ENCODE measurements around the gene CDH5. TPM values are rescaled to one million over a fixed set of nuclear protein-coding genes. Genes with fewer than 3 reads are reported as not detected.

Gene CDH5
- polyA plus RNA-seq, 1 of the 3 experiments (the other 2 are of a cell fraction) = not detected

DNA sequence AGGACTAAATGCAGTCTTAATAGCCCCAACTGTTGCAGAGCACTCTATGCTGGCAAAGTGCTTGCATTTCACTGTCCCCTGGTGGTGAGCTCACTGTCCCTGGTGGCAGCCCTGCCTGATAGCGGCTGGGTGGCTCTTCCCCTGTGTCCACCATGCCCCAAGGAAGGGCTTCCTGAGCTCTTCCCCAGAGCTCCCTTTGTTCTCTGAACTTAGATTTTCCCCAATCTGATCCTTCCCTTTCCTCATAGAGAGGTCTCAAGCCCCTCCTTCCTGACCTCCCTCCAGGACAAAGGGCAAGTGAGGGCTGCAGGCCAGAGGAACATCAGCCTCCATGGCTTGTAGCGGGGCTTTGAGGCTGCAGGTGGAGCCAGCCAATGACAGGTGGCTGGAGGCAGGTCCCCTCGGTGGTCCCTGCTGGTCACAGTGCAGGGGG is 77.6 kb downstream of the CDH5 start:
- WGBS (ENCODE audit: low lambda C conversion rate) = 47% methylated on average over 3 of the region's 3 CpGs
- Histone ChIP-seq H3F3A (replicated peaks; ENCODE audit: insufficient read depth) (no peaks in the 10 kb centered on the region), H2AFZ (ENCODE audit: low read depth) (no peak overlapping the region), H3K36me3 (replicated peaks in 1 of 2; ENCODE audit: control insufficient read depth in 1 of 2, insufficient read depth in 2 of 2, low read length in 1 of 2) (no peaks in the 10 kb centered on the region), H3K9me2 (no peaks in the 10 kb centered on the region), H3K9me3 (no peaks in the 10 kb centered on the region), H3K4me1 (ENCODE audit: control insufficient read depth in 1 of 2, insufficient read depth in 2 of 2, low read depth in 1 of 2, low read length in 1 of 2) (peaks cover 0 to 3% of the 10 kb centered on the region in 2 experiments; a peak in 1 of 4 replicates), H3K79me2 (ENCODE audit: insufficient read depth) (no peaks in the 10 kb centered on the region), H3K9ac (no peak overlapping the region), H3K27me3 (ENCODE audit: insufficient read depth) (peaks cover 6% of the 10 kb centered on the region; the same call in 1 of the 2 replicates), H3K4me2 (no peak overlapping the region), H3K27ac (ENCODE audit: low read depth in 2 of 2, low read length in 1 of 2) (no peak overlapping the region), H4K20me1 (ENCODE audit: insufficient read depth) (no peaks in the 10 kb centered on the region), H3K4me3 (ENCODE audit: low read depth in 2 of 2, low read length in 1 of 2) (no peak overlapping the region)
- POLR2A ChIA-PET = no interaction called here
- no peak for DNase-seq
- TF ChIP-seq, protein P1, sequence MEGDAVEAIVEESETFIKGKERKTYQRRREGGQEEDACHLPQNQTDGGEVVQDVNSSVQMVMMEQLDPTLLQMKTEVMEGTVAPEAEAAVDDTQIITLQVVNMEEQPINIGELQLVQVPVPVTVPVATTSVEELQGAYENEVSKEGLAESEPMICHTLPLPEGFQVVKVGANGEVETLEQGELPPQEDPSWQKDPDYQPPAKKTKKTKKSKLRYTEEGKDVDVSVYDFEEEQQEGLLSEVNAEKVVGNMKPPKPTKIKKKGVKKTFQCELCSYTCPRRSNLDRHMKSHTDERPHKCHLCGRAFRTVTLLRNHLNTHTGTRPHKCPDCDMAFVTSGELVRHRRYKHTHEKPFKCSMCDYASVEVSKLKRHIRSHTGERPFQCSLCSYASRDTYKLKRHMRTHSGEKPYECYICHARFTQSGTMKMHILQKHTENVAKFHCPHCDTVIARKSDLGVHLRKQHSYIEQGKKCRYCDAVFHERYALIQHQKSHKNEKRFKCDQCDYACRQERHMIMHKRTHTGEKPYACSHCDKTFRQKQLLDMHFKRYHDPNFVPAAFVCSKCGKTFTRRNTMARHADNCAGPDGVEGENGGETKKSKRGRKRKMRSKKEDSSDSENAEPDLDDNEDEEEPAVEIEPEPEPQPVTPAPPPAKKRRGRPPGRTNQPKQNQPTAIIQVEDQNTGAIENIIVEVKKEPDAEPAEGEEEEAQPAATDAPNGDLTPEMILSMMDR (IDR thresholded peaks at IDR 0.05) = no peak; the same call in 1 of the 2 replicates
- TF ChIP-seq RAD21 (IDR thresholded peaks at IDR 0.05; ENCODE audit: low read length) (no peak), TAF1 (IDR thresholded peaks at IDR 0.05; ENCODE audit: borderline replicate concordance, low read depth, low read length) (no peak), JUND (IDR thresholded peaks at IDR 0.05) (no peak)
- CTCF ChIA-PET = interaction anchor here (0.9 to 1.7 kb wide), 3 partner anchors 29 to 37 kb away, joined by 3 to 4 read pairs (median 4); no protein-coding TSS in a partner anchor

DNA sequence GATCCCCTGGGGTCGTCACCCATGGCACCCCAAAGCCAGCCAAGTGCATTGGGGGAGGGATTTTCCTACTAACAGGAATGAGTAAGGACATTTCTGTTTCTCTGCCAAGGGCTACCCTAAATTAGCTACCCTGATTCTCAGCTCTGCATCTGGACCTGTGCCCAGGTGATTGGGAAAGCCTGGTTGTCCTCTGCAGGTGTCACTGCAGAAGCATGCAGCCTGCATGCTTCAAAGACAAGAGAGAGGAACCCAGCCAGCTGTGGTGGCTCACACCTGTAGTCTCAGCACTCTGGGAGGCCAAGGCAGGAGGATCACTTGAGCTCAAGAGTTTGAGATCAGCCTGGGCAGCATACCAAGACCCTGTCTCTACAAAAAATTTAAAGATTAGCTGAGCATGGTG is 80.2 kb downstream of the CDH5 start:
- Histone ChIP-seq H3K4me2 (no peak overlapping the region), H3K4me3 (ENCODE audit: low read depth in 2 of 2, low read length in 1 of 2) (no peak overlapping the region), H3K9me3 (no peaks in the 10 kb centered on the region), H2AFZ (ENCODE audit: low read depth) (no peak overlapping the region), H4K20me1 (ENCODE audit: insufficient read depth) (no peaks in the 10 kb centered on the region), H3K4me1 (ENCODE audit: control insufficient read depth in 1 of 2, insufficient read depth in 2 of 2, low read depth in 1 of 2, low read length in 1 of 2) (peaks cover 0 to 1% of the 10 kb centered on the region in 2 experiments; a peak in 1 of 4 replicates), H3K27ac (ENCODE audit: low read depth in 2 of 2, low read length in 1 of 2) (no peak overlapping the region), H3F3A (replicated peaks; ENCODE audit: insufficient read depth) (no peaks in the 10 kb centered on the region), H3K27me3 (ENCODE audit: insufficient read depth) (peaks cover 6% of the 10 kb centered on the region; the same call in 1 of the 2 replicates), H3K79me2 (ENCODE audit: insufficient read depth) (no peaks in the 10 kb centered on the region), H3K9ac (no peak overlapping the region), H3K36me3 (replicated peaks in 1 of 2; ENCODE audit: control insufficient read depth in 1 of 2, insufficient read depth in 2 of 2, low read length in 1 of 2) (no peaks in the 10 kb centered on the region), H3K9me2 (no peaks in the 10 kb centered on the region)
- CTCF ChIA-PET = interaction anchor here (0.7 to 1.8 kb wide), 3 partner anchors 36 to 41 kb away, joined by 3 to 5 read pairs (median 4); no protein-coding TSS in a partner anchor
- POLR2A ChIA-PET = interaction anchor here (1.1 kb wide), 1 partner anchor 8 kb away, joined by 5 read pairs; no protein-coding TSS in a partner anchor
- WGBS (ENCODE audit: low lambda C conversion rate) = 31% methylated on average over 1 of the region's 1 CpG
- TF ChIP-seq FOSL2 (IDR thresholded peaks at IDR 0.05; ENCODE audit: borderline replicate concordance, low read depth) (no peak), MEF2A (IDR thresholded peaks at IDR 0.05; ENCODE audit: borderline replicate concordance, low read depth) (no peak), NFIC (IDR thresholded peaks at IDR 0.05; ENCODE audit: borderline replicate concordance) (no peak), SIN3A (IDR thresholded peaks at IDR 0.05; ENCODE audit: borderline replicate concordance, low read depth, low read length) (no peak), ELF1 (IDR thresholded peaks at IDR 0.05) (no peak), NRF1 (IDR thresholded peaks at IDR 0.05; ENCODE audit: low read depth, low read length) (no peak), CHD2 (IDR thresholded peaks at IDR 0.05; ENCODE audit: low read length, partially characterized antibody) (no peak), FOXM1 (IDR thresholded peaks at IDR 0.05; ENCODE audit: low read depth) (no peak), EP300 (IDR thresholded peaks at IDR 0.05; ENCODE audit: borderline replicate concordance in 1 of 2, low read depth in 1 of 2, low read length in 1 of 2) (no peak), FOXJ3 (CRISPR knock-in tag; IDR thresholded peaks at IDR 0.05) (no peak)
- TF ChIP-seq, protein P2, sequence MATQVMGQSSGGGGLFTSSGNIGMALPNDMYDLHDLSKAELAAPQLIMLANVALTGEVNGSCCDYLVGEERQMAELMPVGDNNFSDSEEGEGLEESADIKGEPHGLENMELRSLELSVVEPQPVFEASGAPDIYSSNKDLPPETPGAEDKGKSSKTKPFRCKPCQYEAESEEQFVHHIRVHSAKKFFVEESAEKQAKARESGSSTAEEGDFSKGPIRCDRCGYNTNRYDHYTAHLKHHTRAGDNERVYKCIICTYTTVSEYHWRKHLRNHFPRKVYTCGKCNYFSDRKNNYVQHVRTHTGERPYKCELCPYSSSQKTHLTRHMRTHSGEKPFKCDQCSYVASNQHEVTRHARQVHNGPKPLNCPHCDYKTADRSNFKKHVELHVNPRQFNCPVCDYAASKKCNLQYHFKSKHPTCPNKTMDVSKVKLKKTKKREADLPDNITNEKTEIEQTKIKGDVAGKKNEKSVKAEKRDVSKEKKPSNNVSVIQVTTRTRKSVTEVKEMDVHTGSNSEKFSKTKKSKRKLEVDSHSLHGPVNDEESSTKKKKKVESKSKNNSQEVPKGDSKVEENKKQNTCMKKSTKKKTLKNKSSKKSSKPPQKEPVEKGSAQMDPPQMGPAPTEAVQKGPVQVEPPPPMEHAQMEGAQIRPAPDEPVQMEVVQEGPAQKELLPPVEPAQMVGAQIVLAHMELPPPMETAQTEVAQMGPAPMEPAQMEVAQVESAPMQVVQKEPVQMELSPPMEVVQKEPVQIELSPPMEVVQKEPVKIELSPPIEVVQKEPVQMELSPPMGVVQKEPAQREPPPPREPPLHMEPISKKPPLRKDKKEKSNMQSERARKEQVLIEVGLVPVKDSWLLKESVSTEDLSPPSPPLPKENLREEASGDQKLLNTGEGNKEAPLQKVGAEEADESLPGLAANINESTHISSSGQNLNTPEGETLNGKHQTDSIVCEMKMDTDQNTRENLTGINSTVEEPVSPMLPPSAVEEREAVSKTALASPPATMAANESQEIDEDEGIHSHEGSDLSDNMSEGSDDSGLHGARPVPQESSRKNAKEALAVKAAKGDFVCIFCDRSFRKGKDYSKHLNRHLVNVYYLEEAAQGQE (IDR thresholded peaks at IDR 0.05; ENCODE audit: low read depth, low read length) = no peak
- TF ChIP-seq, protein P3, sequence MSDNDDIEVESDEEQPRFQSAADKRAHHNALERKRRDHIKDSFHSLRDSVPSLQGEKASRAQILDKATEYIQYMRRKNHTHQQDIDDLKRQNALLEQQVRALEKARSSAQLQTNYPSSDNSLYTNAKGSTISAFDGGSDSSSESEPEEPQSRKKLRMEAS (IDR thresholded peaks at IDR 0.05; ENCODE audit: low read depth) = no peak
- TF ChIP-seq, protein P4, sequence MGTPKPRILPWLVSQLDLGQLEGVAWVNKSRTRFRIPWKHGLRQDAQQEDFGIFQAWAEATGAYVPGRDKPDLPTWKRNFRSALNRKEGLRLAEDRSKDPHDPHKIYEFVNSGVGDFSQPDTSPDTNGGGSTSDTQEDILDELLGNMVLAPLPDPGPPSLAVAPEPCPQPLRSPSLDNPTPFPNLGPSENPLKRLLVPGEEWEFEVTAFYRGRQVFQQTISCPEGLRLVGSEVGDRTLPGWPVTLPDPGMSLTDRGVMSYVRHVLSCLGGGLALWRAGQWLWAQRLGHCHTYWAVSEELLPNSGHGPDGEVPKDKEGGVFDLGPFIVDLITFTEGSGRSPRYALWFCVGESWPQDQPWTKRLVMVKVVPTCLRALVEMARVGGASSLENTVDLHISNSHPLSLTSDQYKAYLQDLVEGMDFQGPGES (IDR thresholded peaks at IDR 0.05; ENCODE audit: low read depth, low read length) = no peak
- TF ChIP-seq, protein P5, sequence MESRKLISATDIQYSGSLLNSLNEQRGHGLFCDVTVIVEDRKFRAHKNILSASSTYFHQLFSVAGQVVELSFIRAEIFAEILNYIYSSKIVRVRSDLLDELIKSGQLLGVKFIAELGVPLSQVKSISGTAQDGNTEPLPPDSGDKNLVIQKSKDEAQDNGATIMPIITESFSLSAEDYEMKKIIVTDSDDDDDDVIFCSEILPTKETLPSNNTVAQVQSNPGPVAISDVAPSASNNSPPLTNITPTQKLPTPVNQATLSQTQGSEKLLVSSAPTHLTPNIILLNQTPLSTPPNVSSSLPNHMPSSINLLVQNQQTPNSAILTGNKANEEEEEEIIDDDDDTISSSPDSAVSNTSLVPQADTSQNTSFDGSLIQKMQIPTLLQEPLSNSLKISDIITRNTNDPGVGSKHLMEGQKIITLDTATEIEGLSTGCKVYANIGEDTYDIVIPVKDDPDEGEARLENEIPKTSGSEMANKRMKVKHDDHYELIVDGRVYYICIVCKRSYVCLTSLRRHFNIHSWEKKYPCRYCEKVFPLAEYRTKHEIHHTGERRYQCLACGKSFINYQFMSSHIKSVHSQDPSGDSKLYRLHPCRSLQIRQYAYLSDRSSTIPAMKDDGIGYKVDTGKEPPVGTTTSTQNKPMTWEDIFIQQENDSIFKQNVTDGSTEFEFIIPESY (IDR thresholded peaks at IDR 0.05; ENCODE audit: borderline replicate concordance, low read depth) = no peak
- DNase-seq = no peak
